Mesendoderm (in vitro differentiated cells): Measurements from ENCODE around the gene PSMF1.
"Not testable (repeated sequence)": the region's sequence is repeated elsewhere in the genome, so short reads cannot be mapped to it uniquely, and the experiment has no call there.

Experiments used
- DNase-seq: peaks from one replicate; pipeline ENCODE4 v3.0.0; 2013
- H2AK5ac ChIP-seq: 2 replicates; pipeline ENCODE4 v1.6.1; 2013; ENCODE audit warnings: low read length, inconsistent platforms
- H2BK120ac ChIP-seq: 2 replicates; pipeline ENCODE4 v1.6.1; 2013; ENCODE audit warnings: low read depth, mild to moderate bottlenecking, low read length, moderate library complexity, mixed read lengths
- H2BK15ac ChIP-seq: replicated peaks from 2 replicates; pipeline ENCODE4 v1.6.1; 2013; ENCODE audit warnings: low read depth, mild to moderate bottlenecking, moderate library complexity
- H2BK5ac ChIP-seq: 2 replicates; pipeline ENCODE4 v1.6.1; 2013; ENCODE audit warnings: low read length, inconsistent platforms
- H3K18ac ChIP-seq: 2 replicates; pipeline ENCODE4 v1.6.1; 2013; ENCODE audit warnings: mild to moderate bottlenecking, low read length, mixed read lengths
- H3K23ac ChIP-seq: one replicate; pipeline ENCODE4 v1.6.1; 2013; ENCODE audit warnings: low read length
- H3K27ac ChIP-seq: 2 replicates; pipeline ENCODE4 v1.5.1; 2013; ENCODE audit warnings: low read depth, mild to moderate bottlenecking, inconsistent platforms, low read length, moderate library complexity
- H3K27me3 ChIP-seq: 2 replicates; pipeline ENCODE4 v1.6.1; 2013; ENCODE audit warnings: low read length, control low read depth, mild to moderate bottlenecking, inconsistent platforms; ENCODE audit not compliant: insufficient read depth, poor library complexity
- H3K36me3 ChIP-seq: 2 replicates; pipeline ENCODE4 v1.6.1; 2013; ENCODE audit warnings: low read length, inconsistent platforms; ENCODE audit not compliant: control insufficient read depth, insufficient read depth
- H3K4ac ChIP-seq: one replicate; pipeline ENCODE4 v1.6.1; 2013; ENCODE audit warnings: low read depth, mild to moderate bottlenecking, low read length, moderate library complexity
- H3K4me1 ChIP-seq: 2 replicates; pipeline ENCODE4 v1.6.1; 2013; ENCODE audit warnings: low read depth, low read length, inconsistent platforms; ENCODE audit not compliant: control insufficient read depth
- H3K4me2 ChIP-seq: 2 replicates; pipeline ENCODE4 v1.6.1; 2013; ENCODE audit warnings: low read length
- H3K4me3 ChIP-seq: 2 replicates; pipeline ENCODE4 v1.5.1; 2013; ENCODE audit warnings: mild to moderate bottlenecking, low read length
- H3K56ac ChIP-seq: one replicate; pipeline ENCODE4 v1.6.1; 2013; ENCODE audit warnings: low read length
- H3K79me1 ChIP-seq: 2 replicates; pipeline ENCODE4 v1.6.1; 2013; ENCODE audit warnings: low read length, inconsistent platforms
- H3K79me2 ChIP-seq: 2 replicates; pipeline ENCODE4 v1.6.1; 2013; ENCODE audit warnings: mild to moderate bottlenecking, low read length; ENCODE audit not compliant: control insufficient read depth, insufficient read depth
- H3K9ac ChIP-seq: 2 replicates; pipeline ENCODE4 v1.6.1; 2013; ENCODE audit warnings: low read length, inconsistent platforms
- H4K5ac ChIP-seq: one replicate; pipeline ENCODE4 v1.6.1; 2013; ENCODE audit warnings: low read length
- H4K8ac ChIP-seq: one replicate; pipeline ENCODE4 v1.6.1; 2013; ENCODE audit warnings: low read depth, mild to moderate bottlenecking, control low read depth, low read length, moderate library complexity
- WGBS: extraction: QIAGEN DNeasy Blood & Tissue Kit; methylation state at CpG from one replicate; pipeline ENCODE4 v1.1.7; 2013; ENCODE audit warnings: low lambda C conversion rate, missing lambda C conversion rate; ENCODE audit not compliant: insufficient coverage; ENCODE audit errors: extremely low coverage; 5-methylcytosine and 5-hydroxymethylcytosine counted together

PSMF1 gene

DNA sequence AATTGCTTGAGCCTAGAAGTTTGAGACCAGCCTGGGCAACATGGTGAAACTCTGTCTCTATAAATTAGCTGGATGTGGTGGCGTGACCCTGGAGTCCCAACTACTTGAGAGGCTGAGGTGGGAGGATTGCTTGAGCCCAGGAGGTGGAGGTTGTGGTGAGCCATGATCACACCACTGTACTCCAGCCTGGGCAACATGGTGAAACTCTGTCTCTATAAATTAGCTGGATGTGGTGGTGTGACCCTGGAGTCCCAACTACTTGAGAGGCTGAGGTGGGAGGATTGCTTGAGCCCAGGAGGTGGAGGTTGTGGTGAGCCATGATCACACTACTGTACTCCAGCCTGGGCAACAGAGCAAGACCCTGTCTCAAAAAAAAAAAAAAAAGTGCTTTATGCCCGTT, 31.4 kb downstream of the PSMF1 start:
- not testable (repeated sequence) for H3K18ac ChIP-seq, H2BK15ac ChIP-seq, H3K4ac ChIP-seq, H3K23ac ChIP-seq, DNase-seq, H3K36me3 ChIP-seq, H3K27ac ChIP-seq, H2BK120ac ChIP-seq, H3K4me1 ChIP-seq, H3K4me2 ChIP-seq, H4K5ac ChIP-seq, H3K9ac ChIP-seq, H4K8ac ChIP-seq, H3K27me3 ChIP-seq, H3K56ac ChIP-seq, H2BK5ac ChIP-seq, H3K4me3 ChIP-seq, H2AK5ac ChIP-seq, H3K79me1 ChIP-seq, H3K79me2 ChIP-seq
- no CpG with 5 or more reads among the region's 2 CpGs for WGBS

DNA sequence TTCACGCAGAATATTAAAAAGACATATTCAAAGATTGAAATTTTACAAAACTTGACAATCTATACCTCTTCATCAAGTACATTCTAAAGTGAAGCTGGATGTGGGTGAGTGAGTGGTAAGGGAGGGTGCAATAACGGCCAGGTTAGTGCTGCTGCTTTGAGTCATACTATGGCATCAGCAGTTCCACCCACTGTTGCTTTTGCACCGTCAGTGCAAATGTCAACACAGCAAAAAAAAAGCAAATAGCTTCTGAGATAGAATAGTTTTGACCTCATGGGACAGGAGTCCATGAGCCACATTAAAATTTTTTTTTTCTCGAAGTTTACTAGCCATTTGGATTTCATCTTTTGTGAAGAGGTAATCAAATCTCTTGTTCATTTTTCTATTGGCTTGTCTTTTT, 31.8 kb downstream of the PSMF1 start:
- no peak overlapping the region for H3K56ac ChIP-seq
- WGBS, result no CpG with 5 or more reads among the region's 4 CpGs
- H3K36me3 ChIP-seq, result peaks cover 3% of the 10 kb centered on the region
- no peak overlapping the region for H2AK5ac ChIP-seq
- no peak overlapping the region for H3K4me2 ChIP-seq
- H2BK15ac ChIP-seq, result no peak overlapping the region
- H2BK5ac ChIP-seq, result no peak overlapping the region
- no peak overlapping the region for H3K23ac ChIP-seq
- no peak for DNase-seq
- H3K27ac ChIP-seq, result no peak overlapping the region
- H4K8ac ChIP-seq, result no peak overlapping the region
- H3K79me1 ChIP-seq, result peaks cover 5% of the 10 kb centered on the region
- no peak overlapping the region for H3K18ac ChIP-seq
- no peak overlapping the region for H4K5ac ChIP-seq
- H2BK120ac ChIP-seq, result no peak overlapping the region
- no peaks in the 10 kb centered on the region for H3K4me1 ChIP-seq
- no peak overlapping the region for H3K4me3 ChIP-seq
- no peak overlapping the region for H3K4ac ChIP-seq
- no peak overlapping the region for H3K9ac ChIP-seq
- H3K27me3 ChIP-seq, result no peaks in the 10 kb centered on the region
- H3K79me2 ChIP-seq, result no peaks in the 10 kb centered on the region

DNA sequence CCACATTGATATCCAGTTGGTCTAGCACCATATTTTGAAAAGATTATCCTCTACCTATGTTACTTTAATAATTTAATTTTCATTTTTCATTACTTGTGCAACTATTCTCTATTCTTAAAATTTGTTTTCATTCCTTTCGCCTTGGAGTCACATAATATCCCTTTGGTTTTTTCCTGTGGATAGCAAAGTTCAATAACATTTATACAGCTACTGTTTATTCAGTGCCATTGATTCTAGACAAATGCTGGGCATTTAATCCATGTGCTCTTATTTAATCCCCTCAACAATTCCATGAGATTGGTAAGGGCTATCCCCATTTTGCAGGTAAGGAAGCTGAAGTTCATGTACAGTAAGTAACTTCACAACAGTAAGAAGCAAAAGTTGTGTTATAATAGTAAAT, 32.6 kb downstream of the PSMF1 start:
- H3K79me2 ChIP-seq, result no peaks in the 10 kb centered on the region
- no peaks in the 10 kb centered on the region for H3K4me1 ChIP-seq
- no peak overlapping the region for H3K27ac ChIP-seq
- H3K18ac ChIP-seq, result no peak overlapping the region
- no peak overlapping the region for H2BK5ac ChIP-seq
- H3K4me2 ChIP-seq, result no peak overlapping the region
- no peak overlapping the region for H3K4ac ChIP-seq
- no peak overlapping the region for H3K23ac ChIP-seq
- H3K79me1 ChIP-seq, result peaks cover 4% of the 10 kb centered on the region
- H3K36me3 ChIP-seq, result peaks cover 2% of the 10 kb centered on the region
- no peaks in the 10 kb centered on the region for H3K27me3 ChIP-seq
- no peak overlapping the region for H3K4me3 ChIP-seq
- no peak overlapping the region for H3K9ac ChIP-seq
- no peak overlapping the region for H4K5ac ChIP-seq
- H3K56ac ChIP-seq, result no peak overlapping the region
- H2BK120ac ChIP-seq, result no peak overlapping the region
- H4K8ac ChIP-seq, result no peak overlapping the region
- WGBS, result no CpG with 5 or more reads among the region's 1 CpG
- no peak for DNase-seq
- no peak overlapping the region for H2BK15ac ChIP-seq
- H2AK5ac ChIP-seq, result no peak overlapping the region

DNA sequence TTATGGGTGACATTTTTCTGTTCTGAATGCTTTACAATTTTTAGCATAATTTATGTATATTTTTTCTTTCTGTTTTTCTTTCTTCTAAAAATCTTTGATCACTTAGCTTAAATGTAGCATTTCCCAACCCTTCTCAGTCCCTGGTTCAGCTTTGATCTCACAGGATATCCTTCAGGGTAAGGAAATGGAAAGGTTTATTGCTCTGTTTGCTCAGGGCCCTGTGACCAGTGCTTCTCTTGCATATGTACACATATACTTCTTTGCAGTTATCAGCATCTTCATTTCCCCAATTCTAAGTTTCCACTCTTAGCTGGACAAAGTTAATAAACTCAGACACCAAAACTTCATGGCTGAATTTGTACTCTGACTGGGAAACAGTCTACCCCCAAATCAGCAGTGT, 35.8 kb downstream of the PSMF1 start:
- no peak for DNase-seq
- Histone ChIP-seq H3K56ac (no peak overlapping the region), H3K4ac (no peak overlapping the region), H4K8ac (no peak overlapping the region), H2AK5ac (no peak overlapping the region), H3K79me2 (no peaks in the 10 kb centered on the region), H3K36me3 (no peaks in the 10 kb centered on the region), H3K23ac (no peak overlapping the region), H3K27ac (no peak overlapping the region), H3K4me2 (no peak overlapping the region), H3K79me1 (peaks cover 4% of the 10 kb centered on the region), H3K4me3 (no peak overlapping the region), H2BK5ac (no peak overlapping the region), H2BK15ac (no peak overlapping the region), H4K5ac (no peak overlapping the region), H3K27me3 (no peaks in the 10 kb centered on the region), H2BK120ac (no peak overlapping the region), H3K9ac (no peak overlapping the region), H3K4me1 (no peaks in the 10 kb centered on the region), H3K18ac (no peak overlapping the region)

DNA sequence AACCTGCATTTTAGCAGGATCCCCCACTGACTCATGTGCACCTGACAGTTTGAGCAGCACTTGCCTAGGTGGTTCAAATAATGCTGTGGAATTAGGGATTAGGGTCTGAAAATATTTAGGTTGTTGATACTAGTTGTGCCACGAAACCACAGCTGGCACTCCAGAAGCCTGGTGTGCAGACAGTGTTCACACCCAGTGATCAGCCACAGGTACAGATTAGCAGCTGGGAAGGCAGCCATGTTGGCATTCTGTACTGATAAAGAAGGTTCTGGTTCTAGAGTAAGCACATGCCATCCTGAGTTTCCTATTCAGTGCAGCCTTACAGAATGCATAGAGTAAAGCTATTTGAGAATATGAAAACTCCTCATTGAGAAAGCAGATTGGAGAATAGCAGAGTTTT, 36.3 kb downstream of the PSMF1 start:
- Histone ChIP-seq H3K27ac (no peak overlapping the region), H2AK5ac (no peak overlapping the region), H3K18ac (no peak overlapping the region), H3K79me2 (no peaks in the 10 kb centered on the region), H4K5ac (no peak overlapping the region), H3K56ac (no peak overlapping the region), H4K8ac (no peak overlapping the region), H3K27me3 (no peaks in the 10 kb centered on the region), H3K9ac (no peak overlapping the region), H3K4ac (no peak overlapping the region), H3K4me3 (no peak overlapping the region), H2BK120ac (no peak overlapping the region), H3K79me1 (peaks cover 2% of the 10 kb centered on the region), H3K36me3 (no peaks in the 10 kb centered on the region), H3K4me2 (no peak overlapping the region), H3K4me1 (no peaks in the 10 kb centered on the region), H2BK5ac (no peak overlapping the region), H3K23ac (no peak overlapping the region), H2BK15ac (no peak overlapping the region)
- DNase-seq, result no peak
- no CpG with 5 or more reads among the region's 1 CpG for WGBS

DNA sequence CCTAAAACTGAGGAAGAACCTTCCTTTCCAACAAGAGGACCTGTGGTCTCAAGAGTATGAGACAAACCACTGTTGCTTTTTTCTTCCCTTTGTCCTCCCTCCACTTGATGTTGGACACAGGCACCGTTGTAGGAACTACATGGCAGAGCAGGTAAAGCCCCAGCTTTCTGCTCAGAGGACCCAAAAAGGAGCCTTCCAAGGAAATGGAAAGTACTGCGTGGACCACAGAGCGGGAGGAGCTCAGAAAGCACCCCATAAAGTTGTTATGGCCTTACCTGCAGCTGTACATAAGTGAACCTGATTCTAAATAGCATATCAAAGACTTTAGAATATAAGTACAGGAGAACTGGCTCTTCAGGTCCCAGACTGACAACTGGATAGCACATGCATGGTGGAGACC, 36.9 kb downstream of the PSMF1 start:
- H2BK5ac ChIP-seq, result no peak overlapping the region
- no peak for DNase-seq
- no peak overlapping the region for H2AK5ac ChIP-seq
- no peak overlapping the region for H3K4me3 ChIP-seq
- no peak overlapping the region for H4K5ac ChIP-seq
- H4K8ac ChIP-seq, result no peak overlapping the region
- H3K79me1 ChIP-seq, result no peaks in the 10 kb centered on the region
- WGBS, result no CpG with 5 or more reads among the region's 3 CpGs
- no peaks in the 10 kb centered on the region for H3K79me2 ChIP-seq
- H3K56ac ChIP-seq, result no peak overlapping the region
- no peak overlapping the region for H3K4ac ChIP-seq
- H2BK120ac ChIP-seq, result no peak overlapping the region
- H3K9ac ChIP-seq, result no peak overlapping the region
- no peak overlapping the region for H3K27ac ChIP-seq
- H3K23ac ChIP-seq, result no peak overlapping the region
- H2BK15ac ChIP-seq, result no peak overlapping the region
- H3K4me1 ChIP-seq, result no peaks in the 10 kb centered on the region
- no peaks in the 10 kb centered on the region for H3K36me3 ChIP-seq
- H3K4me2 ChIP-seq, result no peak overlapping the region
- no peak overlapping the region for H3K18ac ChIP-seq
- no peaks in the 10 kb centered on the region for H3K27me3 ChIP-seq
